Measurements from ENCODE around the gene IL9.
"Not testable (repeated sequence)": the region's sequence is repeated elsewhere in the genome, so short reads cannot be mapped to it uniquely, and the experiment has no call there.

IL9 gene

GRCh38 chr5:135869935-135870334 lies 25.7 kb downstream of the IL9 start:
- Mint-ChIP-seq H3K4me3 (no peak overlapping the region), H3K9me3 (no peaks in the 10 kb centered on the region), H3K27ac (no peak overlapping the region), H3K27me3 (ENCODE audit: low read depth) (peaks cover 8% of the 10 kb centered on the region), H3K4me1 (ENCODE audit: low read depth) (no peaks in the 10 kb centered on the region), H3K36me3 (ENCODE audit: low read depth) (no peaks in the 10 kb centered on the region)
- DNase-seq (ENCODE audit: low spot score): no peak

- H3K4me3 Mint-ChIP-seq: no peak overlapping the region
- H3K36me3 Mint-ChIP-seq (ENCODE audit: low read depth): no peaks in the 10 kb centered on the region
- no peak for DNase-seq (ENCODE audit: low spot score)
- no peak overlapping the region for H3K27ac Mint-ChIP-seq
- H3K9me3 Mint-ChIP-seq: no peaks in the 10 kb centered on the region
- no peaks in the 10 kb centered on the region for H3K4me1 Mint-ChIP-seq (ENCODE audit: low read depth)
- H3K27me3 Mint-ChIP-seq (ENCODE audit: low read depth): peaks cover 8% of the 10 kb centered on the region
These were observed 26.4 kb downstream of the IL9 start for GRCh38 chr5:135869276-135869675.

- DNase-seq (ENCODE audit: low spot score): no peak
- Mint-ChIP-seq H3K36me3 (ENCODE audit: low read depth) (no peaks in the 10 kb centered on the region), H3K4me3 (no peak overlapping the region), H3K9me3 (no peaks in the 10 kb centered on the region), H3K27me3 (ENCODE audit: low read depth) (peaks cover 11% of the 10 kb centered on the region), H3K4me1 (ENCODE audit: low read depth) (no peaks in the 10 kb centered on the region), H3K27ac (no peak overlapping the region)
These were observed 27.0 kb downstream of the IL9 start for GRCh38 chr5:135868681-135869080.

GRCh38 chr5:135867599-135867998 lies 28.0 kb downstream of the IL9 start:
- Mint-ChIP-seq H3K27me3 (ENCODE audit: low read depth) (peaks cover 13% of the 10 kb centered on the region), H3K27ac (no peak overlapping the region), H3K36me3 (ENCODE audit: low read depth) (no peaks in the 10 kb centered on the region), H3K4me3 (no peak overlapping the region), H3K4me1 (ENCODE audit: low read depth) (no peaks in the 10 kb centered on the region), H3K9me3 (no peaks in the 10 kb centered on the region)
- no peak for DNase-seq (ENCODE audit: low spot score)

- H3K9me3 Mint-ChIP-seq: no peaks in the 10 kb centered on the region
These were observed 29.6 kb downstream of the IL9 start for GRCh38 chr5:135866016-135866415.

GRCh38 chr5:135864503-135865435 lies 30.9 kb downstream of the IL9 start:
- Mint-ChIP-seq H3K9me3 (no peaks in the 10 kb centered on the region), H3K27ac (no peak overlapping the region), H3K4me1 (ENCODE audit: low read depth) (no peaks in the 10 kb centered on the region), H3K27me3 (ENCODE audit: low read depth) (peaks cover 10% of the 10 kb centered on the region), H3K4me3 (no peak overlapping the region), H3K36me3 (ENCODE audit: low read depth) (no peaks in the 10 kb centered on the region)
- no peak for DNase-seq (ENCODE audit: low spot score)

More at GRCh38 chr5:135866016-135866415, 29.6 kb downstream of the IL9 start:
- Mint-ChIP-seq H3K4me1 (ENCODE audit: low read depth) (no peaks in the 10 kb centered on the region), H3K27ac (no peak overlapping the region), H3K4me3 (no peak overlapping the region), H3K27me3 (ENCODE audit: low read depth) (peaks cover 10% of the 10 kb centered on the region), H3K36me3 (ENCODE audit: low read depth) (no peaks in the 10 kb centered on the region)
- no peak for DNase-seq (ENCODE audit: low spot score)

GRCh38 chr5:135862744-135863143 lies 32.9 kb downstream of the IL9 start:
- Mint-ChIP-seq H3K27ac (no peak overlapping the region), H3K36me3 (ENCODE audit: low read depth) (no peaks in the 10 kb centered on the region), H3K27me3 (ENCODE audit: low read depth) (peaks cover 5% of the 10 kb centered on the region), H3K4me3 (no peak overlapping the region), H3K9me3 (no peaks in the 10 kb centered on the region), H3K4me1 (ENCODE audit: low read depth) (no peaks in the 10 kb centered on the region)
- no peak for DNase-seq (ENCODE audit: low spot score)

- Mint-ChIP-seq H3K27me3 (ENCODE audit: low read depth) (peaks cover 4% of the 10 kb centered on the region), H3K4me1 (ENCODE audit: low read depth) (no peaks in the 10 kb centered on the region), H3K27ac (no peak overlapping the region), H3K9me3 (no peaks in the 10 kb centered on the region), H3K36me3 (ENCODE audit: low read depth) (no peaks in the 10 kb centered on the region), H3K4me3 (no peak overlapping the region)
- no peak for DNase-seq (ENCODE audit: low spot score)
These were observed 33.6 kb downstream of the IL9 start for GRCh38 chr5:135862086-135862485.

- peaks cover 4% of the 10 kb centered on the region for H3K27me3 Mint-ChIP-seq (ENCODE audit: low read depth)
- no peaks in the 10 kb centered on the region for H3K4me1 Mint-ChIP-seq (ENCODE audit: low read depth)
- no peak for DNase-seq (ENCODE audit: low spot score)
- no peaks in the 10 kb centered on the region for H3K9me3 Mint-ChIP-seq
- H3K36me3 Mint-ChIP-seq (ENCODE audit: low read depth): no peaks in the 10 kb centered on the region
- no peak overlapping the region for H3K27ac Mint-ChIP-seq
- no peak overlapping the region for H3K4me3 Mint-ChIP-seq
These were observed 34.0 kb downstream of the IL9 start for GRCh38 chr5:135861641-135862040.

- H3K9me3 Mint-ChIP-seq: no peaks in the 10 kb centered on the region
- peaks cover 6% of the 10 kb centered on the region for H3K27me3 Mint-ChIP-seq (ENCODE audit: low read depth)
- DNase-seq (ENCODE audit: low spot score): no peak
- no peaks in the 10 kb centered on the region for H3K4me1 Mint-ChIP-seq (ENCODE audit: low read depth)
- no peak overlapping the region for H3K27ac Mint-ChIP-seq
- no peaks in the 10 kb centered on the region for H3K36me3 Mint-ChIP-seq (ENCODE audit: low read depth)
- H3K4me3 Mint-ChIP-seq: no peak overlapping the region
These were observed 36.0 kb downstream of the IL9 start for GRCh38 chr5:135859641-135860040.

- not testable (repeated sequence) for H3K36me3 Mint-ChIP-seq (ENCODE audit: low read depth); H3K9me3 Mint-ChIP-seq; H3K4me3 Mint-ChIP-seq; H3K4me1 Mint-ChIP-seq (ENCODE audit: low read depth); H3K27ac Mint-ChIP-seq; DNase-seq (ENCODE audit: low spot score); H3K27me3 Mint-ChIP-seq (ENCODE audit: low read depth)
These were observed 36.5 kb downstream of the IL9 start for GRCh38 chr5:135859186-135859585.

GRCh38 chr5:135857630-135858311 lies 37.9 kb downstream of the IL9 start:
- Mint-ChIP-seq H3K27me3 (ENCODE audit: low read depth) (peaks cover 3% of the 10 kb centered on the region), H3K4me1 (ENCODE audit: low read depth) (no peaks in the 10 kb centered on the region), H3K27ac (no peak overlapping the region), H3K36me3 (ENCODE audit: low read depth) (no peaks in the 10 kb centered on the region), H3K9me3 (no peaks in the 10 kb centered on the region), H3K4me3 (no peak overlapping the region)
- DNase-seq (ENCODE audit: low spot score): no peak

GRCh38 chr5:135851915-135852845 lies 43.5 kb downstream of the IL9 start:
- Mint-ChIP-seq H3K4me1 (ENCODE audit: low read depth) (no peaks in the 10 kb centered on the region), H3K36me3 (ENCODE audit: low read depth) (no peaks in the 10 kb centered on the region), H3K27ac (no peak overlapping the region), H3K9me3 (no peaks in the 10 kb centered on the region), H3K27me3 (ENCODE audit: low read depth) (peaks cover 3% of the 10 kb centered on the region), H3K4me3 (no peak overlapping the region)
- DNase-seq (ENCODE audit: low spot score): no peak
